Common myeloid progenitor, CD34-positive (primary cell): ENCODE results near the gene MTHFD2.
A peak's percentile ranks its signal among the peaks of the same experiment; 100 is the strongest.

Experiments
- CTCF ChIA-PET: fragments of 350-600 bp; sonication (Branson Sonifier 250); formaldehyde crosslinking; loops from one replicate; lab custom pipeline; 2021; ENCODE audit warnings: antibody characterized with exemption; lab: Charles Lee
- POLR2A ChIA-PET: fragments of 350-600 bp; sonication (Branson Sonifier 250); formaldehyde crosslinking; loops from one replicate; lab custom pipeline; 2021; ENCODE audit warnings: antibody characterized with exemption; lab: Charles Lee
- DNase-seq, 3 donors: peaks; one replicate each; pipeline versions ENCODE4 v3.0.0 to v3.0.0-alpha.2; 2013
- H3K27ac ChIP-seq, 2 experiments: 1 replicate in 1 of 2; 2 replicates in 1 of 2; pipeline ENCODE4 v1.7.0; 2013; ENCODE audit warnings: inconsistent platforms in 2 of 2, low read length in 2 of 2, mild to moderate bottlenecking in 2 of 2, low read depth in 1 of 2, moderate library complexity in 1 of 2; ENCODE audit not compliant: severe bottlenecking in 2 of 2, insufficient read depth in 1 of 2, poor library complexity in 1 of 2
- H3K27me3 ChIP-seq, 5 experiments: replicated peaks in 2 of 5; 1 replicate in 3 of 5; 2 replicates in 2 of 5; pipeline versions ENCODE4 v1.6.1 to v1.7.0; 2013; ENCODE audit warnings: low read length in 4 of 5, mild to moderate bottlenecking in 2 of 5, moderate library complexity in 2 of 5, inconsistent platforms in 1 of 5; ENCODE audit not compliant: insufficient read depth in 5 of 5, control insufficient read depth in 4 of 5
- H3K36me3 ChIP-seq, 4 experiments: 1 replicate in 2 of 4; 2 replicates in 2 of 4; pipeline versions ENCODE4 v1.6.1 to v1.7.0; 2013; ENCODE audit warnings: low read length in 3 of 4, control low read depth in 1 of 4, mild to moderate bottlenecking in 1 of 4; ENCODE audit not compliant: control insufficient read depth in 4 of 4, insufficient read depth in 4 of 4
- H3K4me1 ChIP-seq, 4 experiments: 1 replicate in 3 of 4; 2 replicates in 1 of 4; pipeline versions ENCODE4 v1.6.1 to v1.7.1; 2013; ENCODE audit warnings: low read length in 3 of 4, mild to moderate bottlenecking in 3 of 4, control low read depth in 1 of 4, inconsistent platforms in 1 of 4, moderate library complexity in 1 of 4; ENCODE audit not compliant: control insufficient read depth in 4 of 4, insufficient read depth in 4 of 4; ENCODE audit errors: control extremely low read depth in 1 of 4
- H3K4me3 ChIP-seq, 7 experiments: 1 replicate in 4 of 7; 2 replicates in 3 of 7; pipeline versions ENCODE4 v1.5.1 to v1.7.0; 2013; ENCODE audit warnings: mild to moderate bottlenecking in 7 of 7, low read length in 6 of 7, moderate library complexity in 6 of 7, inconsistent platforms in 2 of 7, low read depth in 2 of 7, control low read depth in 1 of 7; ENCODE audit not compliant: insufficient read depth in 4 of 7, control insufficient read depth in 1 of 7; ENCODE audit errors: extremely low read depth in 1 of 7
- H3K9me3 ChIP-seq, 5 experiments: 1 replicate in 4 of 5; 2 replicates in 1 of 5; pipeline versions ENCODE4 v1.6.1 to v1.7.1; 2013; ENCODE audit warnings: low read length in 4 of 5, mild to moderate bottlenecking in 2 of 5, inconsistent platforms in 1 of 5, low read depth in 1 of 5, moderate library complexity in 1 of 5; ENCODE audit not compliant: control insufficient read depth in 4 of 5, insufficient read depth in 2 of 5; ENCODE audit errors: control extremely low read depth in 1 of 5
- WGBS: methylation state at CpG from one replicate; pipeline ENCODE4 v1.1.5; 2013; ENCODE audit not compliant: insufficient coverage; 5-methylcytosine and 5-hydroxymethylcytosine counted together

Gene MTHFD2

DNA sequence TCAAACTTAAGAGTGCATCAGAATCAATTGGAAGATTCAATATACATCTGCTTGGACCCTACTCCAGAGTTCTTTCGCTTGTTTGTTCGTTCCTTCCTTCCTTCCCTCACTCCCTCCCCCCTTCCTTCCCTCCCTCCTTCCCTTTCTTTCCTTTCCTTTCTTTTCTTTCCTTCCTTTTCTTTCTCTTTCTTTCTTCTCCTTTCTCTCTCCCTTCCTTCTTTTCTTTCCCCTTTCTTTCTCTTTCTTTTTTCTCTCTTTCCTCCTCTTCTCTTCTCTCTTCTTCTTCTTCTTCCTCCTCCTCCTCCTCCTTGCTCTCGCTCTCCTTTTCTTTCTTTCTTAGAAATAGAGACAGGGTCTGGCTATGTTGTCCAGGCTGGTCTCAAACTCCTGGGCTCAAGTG is 45.9 kb downstream of the MTHFD2 start:
- DNase-seq: no peak
- H3K27me3 ChIP-seq: no peaks in the 10 kb centered on the region
- POLR2A ChIA-PET: no interaction called here
- H3K4me1 ChIP-seq: peaks cover 0 to 10% (median 8%) of the 10 kb centered on the region in 4 experiments
- no peaks in the 10 kb centered on the region for H3K9me3 ChIP-seq
- H3K36me3 ChIP-seq: no peaks in the 10 kb centered on the region
- H3K27ac ChIP-seq: no peak overlapping the region
- CTCF ChIA-PET: no interaction called here
- no peak overlapping the region for H3K4me3 ChIP-seq
- 92% methylated on average over 2 of the region's 3 CpGs for WGBS

DNA sequence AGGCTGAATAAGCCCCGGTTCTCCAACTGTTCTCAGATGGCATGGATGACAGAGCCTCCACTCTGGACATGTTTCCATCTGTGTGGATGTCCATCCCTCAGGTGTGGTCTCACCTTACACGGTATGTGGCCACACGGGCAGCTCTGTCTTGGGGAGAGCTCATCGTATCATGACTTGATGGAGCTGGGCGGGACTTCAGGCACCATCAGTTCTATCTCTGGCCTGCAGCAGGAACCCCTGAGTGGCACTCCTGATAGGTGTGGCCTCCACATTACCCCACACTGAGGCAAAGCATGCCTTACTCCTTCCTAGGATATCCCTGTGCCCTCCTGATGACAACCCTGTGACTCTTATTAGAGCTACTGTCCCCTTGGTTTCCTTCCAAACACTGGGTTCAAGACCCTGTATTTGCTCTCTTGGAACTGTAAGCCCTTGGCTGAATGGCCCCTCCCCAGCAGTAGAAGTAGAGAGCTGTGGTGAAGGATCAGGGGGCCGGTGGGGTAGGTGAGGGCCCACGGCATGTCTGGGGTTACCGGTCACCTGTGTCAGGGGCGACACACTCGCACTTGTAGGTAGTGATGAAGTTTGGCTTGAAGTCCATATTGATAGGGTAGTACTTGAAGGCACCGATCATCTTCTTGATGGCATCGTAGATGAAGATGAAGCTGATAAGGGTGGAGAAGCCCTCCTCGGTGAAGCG is 48.2 kb downstream of the MTHFD2 start:
- no peaks in the 10 kb centered on the region for H3K36me3 ChIP-seq
- H3K27me3 ChIP-seq: no peaks in the 10 kb centered on the region
- H3K9me3 ChIP-seq: no peaks in the 10 kb centered on the region
- H3K4me1 ChIP-seq: peaks cover 0 to 10% (median 8%) of the 10 kb centered on the region in 4 experiments
- WGBS: 96% methylated on average over 14 of the region's 14 CpGs
- DNase-seq: no peak
- no peak overlapping the region for H3K27ac ChIP-seq
- ChIA-PET CTCF (interaction anchor here (0.8 to 1.5 kb wide), 5 partner anchors 13 to 140 kb away, joined by 3 to 4 read pairs (median 3); no protein-coding TSS in a partner anchor), POLR2A (interaction anchor here (0.5 kb wide), 1 partner anchor 975 kb away, joined by 5 read pairs; no protein-coding TSS in a partner anchor)
- H3K4me3 ChIP-seq: no peak overlapping the region

DNA sequence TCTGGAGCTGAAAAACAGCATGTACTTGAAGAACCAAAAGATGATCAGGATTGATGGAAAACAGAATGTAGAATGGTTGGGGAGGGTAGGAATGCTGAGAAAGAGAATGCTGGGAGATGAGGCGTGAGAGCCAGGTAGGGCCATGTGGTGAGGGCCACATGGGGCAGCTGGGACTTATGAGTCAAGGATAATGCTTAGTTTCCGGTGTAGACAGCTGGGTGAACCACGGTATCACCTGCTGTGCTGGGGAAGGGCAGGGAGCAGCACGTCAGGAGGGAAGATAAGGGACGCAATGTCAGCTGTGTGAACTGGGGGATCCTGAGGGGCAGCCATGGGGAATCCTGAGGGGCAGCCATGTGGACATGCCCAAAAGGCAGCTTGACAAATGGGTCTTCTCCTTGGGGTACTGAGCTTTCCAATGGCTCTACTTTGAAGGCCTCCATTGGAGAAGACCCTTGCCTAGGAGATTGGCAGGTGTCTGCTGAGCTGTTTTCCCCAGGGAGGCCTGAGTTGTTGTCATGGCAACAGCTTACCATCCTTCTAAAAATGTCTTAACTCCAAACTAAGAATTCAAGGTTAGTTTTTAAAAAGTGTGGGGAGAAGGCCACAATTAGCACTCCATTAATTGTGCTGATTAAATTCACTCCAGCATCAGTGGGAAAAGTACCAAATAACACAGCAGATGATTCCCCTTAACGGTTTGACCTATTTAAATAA is 51.1 kb downstream of the MTHFD2 start:
- H3K27ac ChIP-seq: no peak overlapping the region
- POLR2A ChIA-PET: interaction anchor here (0.6 kb wide), 1 partner anchor 1178 kb away, joined by 3 read pairs; the partner anchor contains the start of gene SFXN5
- 98% methylated on average over 5 of the region's 6 CpGs for WGBS

DNA sequence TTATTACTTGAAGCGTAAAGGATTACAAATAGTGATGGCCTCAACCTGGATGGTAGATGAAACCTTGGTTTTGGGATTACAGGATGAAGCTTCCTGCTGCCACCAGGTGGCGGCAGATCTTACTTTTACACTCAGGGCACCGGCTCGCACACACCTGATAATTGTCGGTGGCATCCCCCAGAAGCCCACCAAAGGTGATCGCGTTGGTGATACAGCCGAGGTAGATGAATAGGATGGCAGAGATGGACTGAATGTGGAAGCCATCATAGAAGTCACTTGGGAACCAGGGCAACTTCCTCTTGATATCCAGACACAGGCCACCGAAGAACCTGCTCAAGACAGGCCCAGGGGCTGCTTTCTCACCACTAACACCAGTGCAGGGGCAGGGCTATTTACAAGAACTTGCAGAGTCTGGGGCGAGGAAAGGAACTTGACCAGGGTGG is 51.8 kb downstream of the MTHFD2 start:
- no peaks in the 10 kb centered on the region for H3K36me3 ChIP-seq
- POLR2A ChIA-PET: no interaction called here

More for the DNA sequence above, 51.1 kb downstream of the MTHFD2 start:
- no peaks in the 10 kb centered on the region for H3K27me3 ChIP-seq
- DNase-seq: no peak
- H3K9me3 ChIP-seq: no peaks in the 10 kb centered on the region
- peaks cover 0 to 10% (median 8%) of the 10 kb centered on the region in 4 experiments for H3K4me1 ChIP-seq
- no peak overlapping the region for H3K4me3 ChIP-seq
- CTCF ChIA-PET: interaction anchor here (0.6 to 1.9 kb wide), 24 partner anchors 8 to 283 kb away, joined by 3 to 16 read pairs (median 4); partner anchors contain the start of gene MRPL53
- no peaks in the 10 kb centered on the region for H3K36me3 ChIP-seq

DNA sequence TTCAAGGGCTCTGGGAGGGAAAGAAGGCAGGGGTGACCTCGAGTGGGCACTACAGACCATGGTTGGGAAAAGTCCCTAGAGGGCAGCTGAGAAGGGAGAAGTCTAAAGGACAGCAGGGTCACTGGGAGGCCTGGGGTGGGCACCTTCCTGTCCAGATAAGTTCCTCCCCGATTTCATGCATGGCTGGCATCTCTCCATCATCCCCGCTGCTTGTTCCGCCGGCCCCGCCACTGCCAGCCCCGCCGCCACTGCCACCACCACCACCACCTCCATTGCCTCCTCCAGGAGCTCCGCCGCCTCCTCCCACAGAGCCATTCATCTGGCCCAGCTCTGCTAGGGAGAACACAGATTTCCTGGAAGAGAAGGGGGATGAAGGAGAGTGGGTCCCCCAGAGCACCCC is 53.6 kb downstream of the MTHFD2 start:
- no peak for DNase-seq
- H3K4me1 ChIP-seq: no peaks in the 10 kb centered on the region
- H3K9me3 ChIP-seq: no peaks in the 10 kb centered on the region
- CTCF ChIA-PET: no interaction called here
- POLR2A ChIA-PET: no interaction called here
- H3K27me3 ChIP-seq: no peaks in the 10 kb centered on the region
- no peak overlapping the region for H3K27ac ChIP-seq
- 86% methylated on average over 1 of the region's 10 CpGs for WGBS
- H3K36me3 ChIP-seq: peaks cover 0 to 2% (median 0%) of the 10 kb centered on the region in 4 experiments
- no peak overlapping the region for H3K4me3 ChIP-seq

More for the DNA sequence above, 51.8 kb downstream of the MTHFD2 start:
- peak; percentile 37 to 60 (median 59) for DNase-seq
- WGBS: 71% methylated on average over 7 of the region's 10 CpGs
- peaks cover 0 to 10% (median 8%) of the 10 kb centered on the region in 4 experiments for H3K4me1 ChIP-seq
- H3K27ac ChIP-seq: no peak overlapping the region
- H3K4me3 ChIP-seq: no peak overlapping the region
- no peaks in the 10 kb centered on the region for H3K9me3 ChIP-seq
- CTCF ChIA-PET: interaction anchor here (0.7 to 1.9 kb wide), 22 partner anchors 8 to 282 kb away, joined by 3 to 16 read pairs (median 4); partner anchors contain the start of gene MRPL53
- no peaks in the 10 kb centered on the region for H3K27me3 ChIP-seq

DNA sequence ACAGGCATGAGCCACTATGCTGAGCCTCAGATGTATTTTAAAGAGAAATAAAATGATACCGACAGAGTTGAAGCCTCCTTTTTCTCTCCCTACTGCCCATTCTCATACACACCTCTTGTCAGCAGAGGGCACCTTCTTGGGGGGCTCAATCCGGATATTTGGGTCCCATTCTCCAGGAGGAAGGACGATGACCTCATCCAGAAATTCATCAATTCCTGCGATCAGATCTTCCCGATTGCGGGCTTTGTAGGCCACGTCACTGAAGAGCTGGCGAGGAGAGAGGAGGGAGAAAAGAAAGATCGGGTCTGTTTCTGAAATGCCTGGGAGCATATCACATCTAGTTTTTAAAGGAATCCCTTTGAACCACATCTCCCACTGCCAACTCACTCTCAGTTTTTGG is 54.4 kb downstream of the MTHFD2 start:
- H3K4me3 ChIP-seq: no peak overlapping the region
- H3K36me3 ChIP-seq: peaks cover 0 to 2% (median 0%) of the 10 kb centered on the region in 4 experiments
- WGBS: 100% methylated on average over 6 of the region's 9 CpGs
- no peak overlapping the region for H3K27ac ChIP-seq
- no peaks in the 10 kb centered on the region for H3K27me3 ChIP-seq
- CTCF ChIA-PET: no interaction called here
- H3K9me3 ChIP-seq: no peaks in the 10 kb centered on the region
- POLR2A ChIA-PET: no interaction called here
- no peak for DNase-seq
- H3K4me1 ChIP-seq: no peaks in the 10 kb centered on the region
